Stimulated activated CD4-positive, alpha-beta T cell treated with anti-CD3 and anti-CD28 coated beads, Interleukin-15, amount 100 ng/mL, for 1 hour (primary cell): ENCODE data around the gene SMNDC1.
"Not testable (repeated sequence)": the region's sequence is repeated elsewhere in the genome, so short reads cannot be mapped to it uniquely, and the experiment has no call there.

Experiments used
- DNase-seq, 2 donors: peaks; one replicate each; pipeline ENCODE4 v3.0.0-alpha.2; 2020; ENCODE audit warnings: low read depth in 1 of 2, low spot score in 1 of 2

The SMNDC1 gene

GRCh38 chr10:110304780-110305421, at the start of gene SMNDC1:
Gene SMNDC1 (minus strand): TSS chr10:110304920. CDS start chr10:110303587, 1,333 bp downstream.
- peak; percentile 93 to 94 for DNase-seq

DNA sequence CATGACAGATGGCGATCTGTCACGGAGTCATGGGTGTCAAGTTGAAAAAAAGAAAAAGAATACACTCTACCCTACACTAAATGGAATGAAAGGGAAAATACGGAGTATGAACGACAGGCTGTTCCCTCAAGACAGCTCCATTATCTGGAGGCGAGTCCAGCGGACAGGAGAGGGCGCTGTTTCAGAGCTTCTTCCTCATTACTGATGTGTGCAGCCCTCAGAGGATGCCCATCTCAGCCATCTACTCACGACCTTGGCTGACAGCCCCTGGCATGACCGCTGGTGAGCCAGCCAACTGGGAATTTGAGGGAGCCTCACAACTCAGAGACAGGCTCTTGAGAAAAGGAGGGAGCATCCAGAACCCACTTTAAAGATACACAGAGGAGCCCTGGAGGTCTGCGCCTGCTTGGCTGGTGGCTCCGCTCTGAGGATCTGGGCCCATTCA, 49.6 kb upstream of the SMNDC1 start:
- peak; percentile 52 to 62 for DNase-seq

- DNase-seq, result no peak
These were observed 48.8 kb upstream of the SMNDC1 start for GRCh38 chr10:110353244-110354119.

- no peak for DNase-seq
These were observed 48.2 kb upstream of the SMNDC1 start for GRCh38 chr10:110352930-110353243.

- DNase-seq, result no peak
These were observed 46.1 kb upstream of the SMNDC1 start for GRCh38 chr10:110350812-110351211.

DNA sequence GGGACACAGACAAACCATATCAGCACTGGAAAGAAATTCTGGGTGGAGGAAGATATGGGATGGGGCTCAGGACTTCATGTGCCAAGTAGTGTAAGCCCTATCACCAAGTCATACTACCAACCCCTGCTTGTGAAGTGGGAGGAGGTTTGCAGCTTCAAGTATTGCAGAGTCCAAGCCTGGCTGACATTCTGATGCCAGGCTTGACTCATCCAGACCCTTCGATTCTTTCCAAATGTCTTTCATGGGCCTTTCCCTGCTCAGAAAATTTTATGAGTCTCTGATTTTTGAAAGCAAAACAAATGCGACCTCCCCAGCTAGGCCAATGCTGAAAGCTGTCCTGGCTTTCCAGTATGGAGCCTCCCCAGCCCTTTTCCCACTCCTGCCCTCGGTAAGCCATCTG, 45.1 kb upstream of the SMNDC1 start:
- DNase-seq, result no peak

DNA sequence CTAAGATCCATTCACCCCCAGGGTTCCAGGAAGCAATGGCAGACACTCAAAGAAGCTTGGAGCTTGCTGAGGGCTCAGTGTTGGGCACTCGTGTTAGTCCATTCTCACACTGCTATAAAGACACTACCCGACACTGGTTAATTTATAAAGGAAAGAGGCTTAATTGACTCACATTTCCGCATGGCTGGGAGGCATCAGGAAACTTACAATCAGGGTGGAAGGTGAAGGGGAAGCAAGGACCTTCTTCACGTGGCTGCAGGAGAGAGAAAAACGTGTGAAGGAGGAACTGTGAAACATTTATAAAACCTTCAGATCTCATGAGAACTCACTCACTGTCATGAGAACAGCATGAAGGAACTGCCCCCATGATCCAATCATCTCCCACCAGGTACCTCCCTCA, 44.7 kb upstream of the SMNDC1 start:
- no peak for DNase-seq

- DNase-seq, result no peak
These were observed 43.6 kb upstream of the SMNDC1 start for GRCh38 chr10:110348336-110348735.

DNA sequence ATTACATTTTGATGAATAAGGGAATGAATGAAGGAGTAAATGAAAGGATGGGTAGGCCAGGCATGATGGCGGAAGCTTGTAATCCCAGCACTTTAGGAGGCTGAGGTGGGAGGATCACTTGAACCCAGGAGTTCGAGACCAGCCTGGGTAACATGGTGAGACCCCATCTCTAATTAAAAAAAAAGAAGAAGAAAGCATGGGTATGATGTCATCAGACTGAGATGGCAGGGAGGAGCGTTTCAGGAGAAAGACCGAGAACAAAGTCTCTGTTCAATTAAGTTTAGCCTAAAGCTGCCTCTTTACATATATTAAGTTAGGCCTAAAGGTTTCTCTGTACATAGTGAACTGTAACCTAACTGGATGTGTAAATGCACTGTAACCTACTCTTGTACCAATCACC, 42.2 kb upstream of the SMNDC1 start:
- DNase-seq, result no peak

GRCh38 chr10:110345286-110345685, 40.6 kb upstream of the SMNDC1 start:
- no peak for DNase-seq

GRCh38 chr10:110344622-110345021, 39.9 kb upstream of the SMNDC1 start:
- no peak for DNase-seq

GRCh38 chr10:110343947-110344346, 39.2 kb upstream of the SMNDC1 start:
- DNase-seq, result no peak

- DNase-seq, result no peak
These were observed 36.1 kb upstream of the SMNDC1 start for GRCh38 chr10:110340816-110341215.

- no peak for DNase-seq
These were observed 35.4 kb upstream of the SMNDC1 start for GRCh38 chr10:110340122-110340521.

GRCh38 chr10:110337906-110338305, 33.2 kb upstream of the SMNDC1 start:
- no peak for DNase-seq

- no peak for DNase-seq
These were observed 32.7 kb upstream of the SMNDC1 start for GRCh38 chr10:110337401-110337800.

GRCh38 chr10:110336111-110336721, 31.5 kb upstream of the SMNDC1 start:
- no peak for DNase-seq

DNA sequence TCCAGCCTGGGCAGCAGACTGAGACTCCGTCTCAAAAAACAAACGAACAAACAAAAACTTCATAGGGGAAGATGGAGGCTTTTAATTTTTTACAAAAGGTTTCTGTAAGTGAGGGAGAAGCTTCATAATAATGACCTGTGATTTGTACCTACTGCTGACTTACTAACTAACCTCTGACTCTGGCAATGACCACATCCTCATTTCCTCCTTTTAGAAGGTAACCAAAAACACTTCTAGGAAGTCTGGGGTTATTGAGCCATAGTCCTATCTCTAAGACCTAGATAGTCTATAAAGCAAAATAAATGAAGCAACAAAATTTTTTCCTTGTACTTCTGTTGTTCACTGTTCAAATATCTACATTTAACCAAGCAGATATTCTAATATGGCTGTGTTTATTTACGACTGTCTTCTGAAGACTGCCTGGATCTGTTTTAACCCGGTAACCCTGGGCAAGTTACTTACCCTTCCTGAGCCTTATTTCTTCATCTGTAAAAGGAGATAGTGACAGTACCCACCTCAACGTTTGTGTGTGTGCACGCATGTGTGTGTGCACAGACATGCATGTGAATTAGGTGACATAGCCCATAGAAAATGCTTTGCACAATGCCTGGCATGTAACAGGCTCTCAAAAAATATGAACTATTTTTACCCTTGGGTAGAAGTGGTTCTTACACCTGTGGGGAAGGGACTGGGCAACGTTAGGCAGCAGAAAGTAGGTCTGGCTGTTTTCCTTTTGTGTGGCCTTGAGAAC, 30.8 kb upstream of the SMNDC1 start:
- DNase-seq, result no peak

GRCh38 chr10:110334061-110334656, 29.4 kb upstream of the SMNDC1 start:
- DNase-seq, result no peak

GRCh38 chr10:110331226-110331795, 26.6 kb upstream of the SMNDC1 start:
- not testable (repeated sequence) for DNase-seq

GRCh38 chr10:110330675-110331074, 26.0 kb upstream of the SMNDC1 start:
- DNase-seq, result no peak
